CD4-positive, alpha-beta T cell treated with Interleukin-1 beta for 1 hour (primary cell): Measurements from ENCODE around the gene NOTCH4.
"Not testable (repeated sequence)": the region's sequence is repeated elsewhere in the genome, so short reads cannot be mapped to it uniquely, and the experiment has no call there.

ENCODE experiments used
- DNase-seq, 2 donors: peaks; one replicate each; pipeline ENCODE4 v3.0.0-alpha.2; 2020 to 2022

Gene NOTCH4

DNA sequence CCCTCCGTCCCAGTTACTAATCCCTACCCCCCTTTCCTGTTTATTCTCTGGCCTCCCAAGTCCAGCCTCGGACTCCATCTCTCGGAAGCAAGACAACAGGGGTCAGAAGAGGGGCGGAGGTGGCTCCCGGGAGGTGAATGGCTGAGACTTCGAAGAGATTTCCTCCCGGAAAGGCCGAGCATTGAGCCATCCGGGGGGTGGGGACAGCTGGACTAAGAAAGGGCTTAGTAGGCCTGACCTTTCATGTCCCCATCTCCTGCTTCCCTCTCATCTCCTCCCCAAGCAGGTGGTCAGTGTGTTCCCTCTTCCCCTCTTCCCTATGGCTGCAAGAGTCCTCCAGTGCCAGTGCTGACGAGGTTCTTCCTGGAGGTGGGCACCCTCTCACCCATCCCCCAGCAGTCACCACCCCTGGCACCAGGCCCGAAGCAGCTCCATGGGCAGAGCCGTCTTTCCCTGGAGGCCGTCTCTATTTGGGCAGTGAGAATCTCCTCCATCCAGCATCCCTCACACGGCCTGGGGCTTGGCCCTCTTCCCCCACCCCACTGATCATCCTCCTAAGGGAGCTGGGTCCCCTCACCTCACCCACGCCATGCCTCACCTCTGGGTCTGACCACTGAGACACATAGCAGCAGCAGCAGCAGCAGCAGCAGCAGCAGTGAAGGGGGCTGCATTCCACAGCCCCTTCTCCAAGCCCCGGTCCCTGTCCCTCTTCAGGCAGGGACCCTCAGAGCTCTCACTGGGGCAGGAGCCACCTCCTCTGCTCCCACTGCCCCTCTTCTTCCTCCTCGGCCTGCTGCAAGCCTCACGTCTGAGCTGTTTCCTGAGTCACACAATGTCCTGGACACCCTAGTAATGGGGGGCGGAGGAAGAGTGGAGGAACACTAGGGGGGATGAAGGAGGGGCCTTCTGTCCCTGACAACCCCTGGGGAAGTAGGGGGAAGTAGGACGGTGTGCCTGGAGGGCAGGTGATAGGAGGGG is at the start of gene NOTCH4:
TSS of gene NOTCH4 (minus strand) at position 810 of the 978 bp plus-strand sequence. CDS start at position 671, 139 bp downstream.
- no peak for DNase-seq

DNA sequence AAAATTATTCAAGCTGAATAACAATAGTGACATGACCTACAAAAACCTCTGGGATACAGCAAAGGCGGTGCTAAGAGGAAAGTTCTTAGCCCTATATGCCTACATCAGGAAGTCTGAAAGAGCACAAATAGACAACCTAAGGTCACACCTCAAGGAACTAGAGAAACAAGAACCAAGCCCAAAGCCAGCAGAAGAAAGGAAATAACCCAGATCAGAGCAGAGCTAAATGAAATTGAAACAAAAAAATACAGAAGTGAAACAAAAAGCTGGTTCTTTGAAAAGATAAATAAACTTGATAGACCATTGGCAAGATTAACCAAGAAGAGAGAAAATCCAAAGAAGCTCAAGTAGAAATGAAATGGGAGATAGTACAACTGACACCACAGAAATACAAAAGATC is 47.6 kb upstream of the NOTCH4 start:
- peak; percentile 1 to 22 for DNase-seq

DNA sequence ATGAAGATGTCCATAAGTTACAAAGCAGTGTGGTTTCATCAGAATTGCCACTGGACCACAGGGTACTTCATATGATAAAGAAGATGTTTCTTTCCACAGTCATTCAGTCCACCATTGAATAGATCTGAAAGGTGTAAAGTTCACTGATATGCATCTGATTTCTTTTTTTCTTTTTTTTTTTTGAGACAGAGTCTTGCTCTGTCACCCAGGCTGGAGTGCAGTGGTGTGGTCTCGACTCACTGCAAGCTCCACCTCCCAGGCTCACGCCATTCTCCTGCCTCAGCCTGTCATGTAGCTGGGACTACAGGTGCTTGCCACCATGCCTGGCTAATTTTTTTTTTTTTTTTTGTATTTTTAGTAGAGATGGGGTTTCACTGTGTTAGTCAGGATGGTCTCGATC is 44.6 kb upstream of the NOTCH4 start:
- peak in 1 of 2 donors; percentile 53 for DNase-seq

GRCh38 chr6:32267035-32267434 is 43.2 kb upstream of the NOTCH4 start:
- DNase-seq, result no peak

DNA sequence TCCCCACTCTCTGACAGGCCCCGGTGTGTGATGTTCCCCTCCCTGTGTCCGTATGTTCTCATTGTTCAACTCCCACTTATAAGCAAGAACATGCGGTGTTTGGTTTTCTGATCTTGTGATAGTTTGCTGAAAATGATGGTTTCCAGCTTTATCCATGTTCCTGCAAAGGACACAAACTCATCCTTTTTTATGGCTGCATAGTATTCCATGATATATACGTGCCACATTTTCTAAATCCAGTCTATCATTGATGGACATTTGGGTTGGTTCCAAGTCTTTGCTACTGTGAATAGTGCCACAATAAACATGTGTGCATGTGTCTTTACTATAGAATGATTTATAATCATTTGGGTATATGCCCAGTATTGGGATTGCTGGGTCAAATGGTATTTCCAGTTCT is 33.4 kb upstream of the NOTCH4 start:
- DNase-seq, result not testable (repeated sequence)

- peak; percentile 63 to 69 for DNase-seq
Observed at GRCh38 chr6:32255199-32256153, 31.6 kb upstream of the NOTCH4 start.

DNA sequence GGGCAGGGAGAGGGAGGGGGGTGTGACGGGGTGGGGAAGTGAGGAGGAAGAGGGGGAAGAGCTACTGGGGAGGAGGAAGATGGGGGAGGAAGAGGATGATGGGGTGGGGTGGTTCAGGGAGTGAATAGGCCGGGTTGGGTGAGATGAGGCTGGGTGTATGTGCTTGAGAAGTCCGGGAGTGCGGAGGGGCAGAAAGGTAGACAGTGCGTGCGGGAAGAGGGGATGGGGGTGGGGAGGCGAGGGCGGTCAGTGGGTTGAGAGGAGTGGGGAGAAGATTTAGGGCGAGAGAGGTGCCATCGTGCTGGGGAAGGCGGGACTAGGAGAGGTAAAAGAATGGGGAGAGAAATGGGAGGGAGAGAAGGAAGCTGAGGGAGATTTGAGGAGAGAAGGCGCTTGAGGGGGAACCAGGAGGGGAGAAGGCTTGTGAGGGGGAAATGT is 30.9 kb upstream of the NOTCH4 start:
- no peak for DNase-seq

DNA sequence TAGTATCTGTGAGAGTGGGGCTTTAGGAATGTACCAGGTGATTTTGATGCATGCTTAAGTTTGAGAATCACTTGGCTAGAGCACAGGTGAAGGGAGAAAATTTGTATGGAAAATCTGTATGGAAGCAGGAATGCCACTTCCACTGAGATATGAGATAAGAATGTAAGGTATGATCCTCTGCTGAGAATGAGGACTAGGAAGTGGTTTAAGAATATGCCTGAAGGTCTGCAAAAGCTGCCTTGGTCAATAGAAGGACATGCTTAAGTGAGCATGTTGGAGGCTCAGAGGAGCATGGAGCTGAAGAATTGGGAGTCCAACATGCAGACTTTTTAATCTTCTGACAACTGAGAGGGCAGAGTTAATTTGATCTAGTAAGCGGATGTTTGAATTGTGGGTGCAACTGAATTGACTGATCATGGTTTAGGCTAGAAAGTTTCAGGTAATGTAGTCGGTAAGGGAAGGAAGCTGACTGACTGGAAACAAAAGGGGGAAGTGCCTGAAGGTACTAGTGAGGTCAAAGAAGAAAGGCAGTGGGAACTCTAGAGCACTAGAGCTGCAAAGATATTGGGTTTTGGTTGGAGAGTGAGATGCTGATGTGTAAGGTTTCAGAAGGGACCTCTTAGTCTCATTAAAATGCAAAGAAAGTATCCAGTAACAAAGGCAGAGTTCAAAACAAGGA is 28.6 kb upstream of the NOTCH4 start:
- DNase-seq, result no peak

DNA sequence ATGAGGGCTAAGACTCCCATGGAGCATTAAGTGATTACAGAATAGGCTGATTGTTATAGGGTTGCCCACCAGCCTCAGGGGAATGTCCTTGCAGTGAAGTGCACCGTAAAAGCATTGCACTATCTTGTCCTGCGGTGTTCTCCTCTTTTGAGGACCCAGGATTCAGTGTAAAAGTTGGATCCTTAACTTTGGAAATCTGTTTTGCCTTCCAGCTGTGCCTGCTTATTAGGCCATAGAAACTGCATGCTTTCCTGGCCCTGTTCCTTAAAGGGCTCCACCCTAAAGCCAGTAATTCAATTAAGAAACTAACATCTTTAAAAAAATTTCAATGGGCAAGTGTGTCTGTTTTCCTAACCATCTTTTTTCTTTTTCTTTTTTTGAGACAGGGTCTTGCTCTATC is 25.4 kb upstream of the NOTCH4 start:
- no peak for DNase-seq

- DNase-seq, result no peak
Observed at GRCh38 chr6:32247401-32247800, 23.5 kb upstream of the NOTCH4 start.

DNA sequence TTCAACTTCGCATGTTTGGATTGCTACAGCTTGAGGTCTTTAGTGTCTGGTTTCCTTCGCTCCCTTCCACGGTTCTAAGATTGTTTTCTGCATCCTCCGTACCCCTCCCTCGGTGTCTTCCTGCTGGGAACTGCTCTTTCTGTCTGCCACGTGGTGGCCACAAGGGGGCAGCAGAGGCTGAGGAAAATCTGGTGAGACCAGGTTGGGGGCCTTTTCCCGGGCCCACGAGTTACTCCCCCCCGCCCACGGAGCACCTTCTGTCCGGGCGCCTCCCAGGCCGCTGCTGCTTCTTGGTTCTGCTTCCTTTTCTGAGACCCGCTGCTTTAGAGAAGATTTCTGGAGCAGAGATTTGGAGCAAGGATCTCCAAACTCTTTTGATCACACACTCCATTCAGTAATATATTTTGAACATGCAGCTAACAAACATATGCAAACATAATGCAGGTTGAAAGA is 21.1 kb upstream of the NOTCH4 start:
- peak; percentile 77 to 78 for DNase-seq

DNA sequence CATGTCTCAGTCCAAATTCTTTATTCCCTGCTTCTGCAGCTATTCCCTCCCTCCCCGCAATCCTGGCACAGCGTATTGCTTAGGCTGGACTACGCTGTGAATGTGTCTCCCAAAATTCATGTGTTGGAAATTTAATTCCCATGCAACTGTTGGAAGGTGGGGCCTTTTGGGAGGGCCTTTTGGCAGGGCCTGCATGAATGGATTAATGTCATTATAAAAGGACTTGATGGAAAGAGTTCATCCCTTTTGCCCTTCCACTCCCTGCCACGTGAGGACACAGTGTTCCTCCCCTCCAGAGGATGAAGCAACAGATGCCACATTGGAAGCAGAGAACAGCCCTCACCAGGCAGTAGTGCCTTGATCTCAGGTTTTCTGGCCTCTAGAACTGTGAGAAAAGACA is 20.4 kb upstream of the NOTCH4 start:
- no peak for DNase-seq

- DNase-seq, result not testable (repeated sequence)
Observed at GRCh38 chr6:32242318-32242813, 18.5 kb upstream of the NOTCH4 start.

DNA sequence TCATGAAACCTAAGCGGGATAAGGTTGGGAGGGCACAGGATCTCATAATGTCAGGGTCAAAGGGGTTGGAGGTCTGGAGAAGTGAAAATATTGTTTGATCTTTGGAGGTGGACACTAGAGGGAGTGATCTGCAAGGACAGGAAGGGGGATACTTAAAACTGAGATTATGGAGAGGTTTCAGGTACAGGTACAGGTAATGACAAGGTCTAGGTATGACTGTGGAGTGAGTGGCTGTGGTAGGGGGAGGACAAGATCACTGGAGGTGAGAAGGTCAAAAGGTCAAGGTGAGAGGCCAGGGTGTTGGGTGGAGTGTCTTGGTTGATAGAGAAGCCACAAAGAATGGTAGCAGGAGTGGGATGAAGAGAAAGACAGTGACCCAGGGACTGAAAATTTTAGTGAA is 16.8 kb upstream of the NOTCH4 start:
- no peak for DNase-seq

DNA sequence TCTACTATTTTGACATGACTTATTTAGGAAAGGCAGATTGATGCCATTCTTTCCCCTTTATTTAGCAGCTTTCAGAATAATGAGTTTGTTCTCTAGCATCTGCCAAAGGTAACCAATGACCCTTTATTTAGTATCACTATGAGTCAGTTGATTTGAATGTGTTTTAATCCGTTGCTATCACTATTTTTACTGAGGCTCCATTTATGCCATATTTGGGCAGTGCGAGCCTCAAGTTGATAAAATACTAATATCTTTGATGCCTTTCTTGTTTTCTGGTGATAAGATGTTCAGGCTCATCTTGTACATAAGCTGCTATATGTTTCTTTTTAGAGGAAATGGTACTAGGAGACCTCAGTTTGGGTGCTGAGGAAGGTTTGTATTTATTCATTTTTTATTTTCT is 15.6 kb upstream of the NOTCH4 start:
- DNase-seq, result no peak

GRCh38 chr6:32234934-32235333 is 11.1 kb upstream of the NOTCH4 start:
- DNase-seq, result no peak

- no peak for DNase-seq
Observed at GRCh38 chr6:32226434-32226833, 2.6 kb upstream of the NOTCH4 start.

- no peak for DNase-seq
Observed at GRCh38 chr6:32224696-32225095, 829 bp upstream of the NOTCH4 start.

DNA sequence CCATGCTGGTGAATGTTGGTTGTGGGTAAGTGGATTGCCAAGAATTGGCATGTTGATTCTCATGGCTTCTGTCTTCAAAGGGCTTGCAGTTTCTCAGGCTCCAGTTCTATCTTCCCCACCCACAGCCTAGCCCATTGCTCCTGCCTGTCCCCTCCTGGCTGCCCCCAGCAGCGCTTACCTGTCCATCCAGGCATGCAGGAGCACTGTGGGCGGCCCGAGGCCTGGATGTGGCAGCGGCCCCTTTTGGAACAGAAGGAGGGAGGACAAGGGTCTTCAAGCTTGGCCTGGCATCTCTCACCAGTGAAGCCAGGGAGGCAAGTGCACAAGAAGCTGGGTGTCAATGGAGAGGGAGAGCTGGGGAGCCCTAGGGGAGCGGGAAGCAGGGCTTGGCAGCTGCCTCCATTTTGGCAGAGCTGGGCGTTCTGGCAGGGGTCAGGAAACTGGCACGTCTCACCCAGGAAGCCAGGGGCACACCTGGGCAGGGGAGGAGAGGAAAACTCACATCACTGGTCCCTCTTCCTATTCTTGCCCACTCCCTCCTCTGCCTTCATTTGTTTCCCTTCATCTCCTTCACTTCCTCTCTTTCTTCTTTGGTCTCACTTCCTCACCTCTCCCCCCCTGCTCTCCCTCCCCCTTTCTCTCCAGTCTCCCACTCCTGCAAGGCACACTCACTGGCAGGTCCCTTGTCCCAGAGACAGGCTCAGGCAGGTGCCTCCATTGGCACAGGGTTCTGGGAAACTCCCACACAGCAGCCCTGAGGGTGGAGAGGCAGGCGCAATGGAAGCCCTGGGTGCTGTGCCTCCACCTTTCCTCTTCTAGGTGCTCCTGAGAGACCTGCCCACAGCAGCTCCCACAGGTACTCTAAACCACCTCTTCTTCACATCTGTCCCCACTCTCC is 1.3 kb downstream of the NOTCH4 start:
- DNase-seq, result no peak

GRCh38 chr6:32220021-32220420 is 3.8 kb downstream of the NOTCH4 start:
- no peak for DNase-seq

GRCh38 chr6:32218167-32218566 is 5.7 kb downstream of the NOTCH4 start:
- no peak for DNase-seq
